ENCODE data around the gene DYNLRB1.

The DYNLRB1 gene

GRCh38 chr20:34500823-34501222 is 15.4 kb upstream of the DYNLRB1 start:
- DNase-seq (ENCODE audit: low read depth): no peak
- TF ChIP-seq CTCF (IDR thresholded peaks at IDR 0.05; ENCODE audit: control insufficient read depth, extremely low read depth, insufficient read depth): no peak
- H3K4me3 ChIP-seq (ENCODE audit: low read depth, low read length): no peak overlapping the region

GRCh38 chr20:34506480-34506879 is 9.7 kb upstream of the DYNLRB1 start:
- no peak overlapping the region for H3K4me3 ChIP-seq (ENCODE audit: low read depth, low read length)
- no peak for DNase-seq (ENCODE audit: low read depth)
- TF ChIP-seq CTCF (IDR thresholded peaks at IDR 0.05; ENCODE audit: control insufficient read depth, extremely low read depth, insufficient read depth): no peak

- DNase-seq (ENCODE audit: low read depth): no peak
- H3K4me3 ChIP-seq (ENCODE audit: low read depth, low read length): no peak overlapping the region
- no peak for TF ChIP-seq CTCF (IDR thresholded peaks at IDR 0.05; ENCODE audit: control insufficient read depth, extremely low read depth, insufficient read depth)
Measured at GRCh38 chr20:34507702-34508413, 8.4 kb upstream of the DYNLRB1 start.

- no peak for DNase-seq (ENCODE audit: low read depth)
- no peak overlapping the region for H3K4me3 ChIP-seq (ENCODE audit: low read depth, low read length)
- TF ChIP-seq CTCF (IDR thresholded peaks at IDR 0.05; ENCODE audit: control insufficient read depth, extremely low read depth, insufficient read depth): no peak
Measured at GRCh38 chr20:34510575-34510974, 5.6 kb upstream of the DYNLRB1 start.

GRCh38 chr20:34511891-34512265 is 4.3 kb upstream of the DYNLRB1 start:
- no peak overlapping the region for H3K4me3 ChIP-seq (ENCODE audit: low read depth, low read length)
- TF ChIP-seq CTCF (IDR thresholded peaks at IDR 0.05; ENCODE audit: control insufficient read depth, extremely low read depth, insufficient read depth): no peak
- DNase-seq (ENCODE audit: low read depth): no peak

GRCh38 chr20:34512266-34512954 is 3.8 kb upstream of the DYNLRB1 start:
- H3K4me3 ChIP-seq (ENCODE audit: low read depth, low read length): no peak overlapping the region
- TF ChIP-seq CTCF (IDR thresholded peaks at IDR 0.05; ENCODE audit: control insufficient read depth, extremely low read depth, insufficient read depth): no peak
- no peak for DNase-seq (ENCODE audit: low read depth)

Measured in LNCaP clone FGC (cell line).